Measurements from ENCODE around the gene ARHGAP23. TPM values are rescaled to one million over a fixed set of nuclear protein-coding genes. Genes with fewer than 3 reads are reported as not detected.
"Not testable (repeated sequence)": the region's sequence is repeated elsewhere in the genome, so short reads cannot be mapped to it uniquely, and the experiment has no call there.

ARHGAP23 gene
- total and polyA plus RNA-seq, 2 donors (not counting 1 experiment from before 2014, with no cell fraction given), result 28.1 to 41.1 TPM

- H3K27ac ChIP-seq (ENCODE audit: insufficient read depth, low read length); DNase-seq (ENCODE audit: low read depth in 2 of 2); H3K4me3 ChIP-seq (replicated peaks in 1 of 4; ENCODE audit: control extremely low read depth in 1 of 4, insufficient read depth in 1 of 4, low read depth in 3 of 4, low read length in 4 of 4); H3K9ac ChIP-seq (ENCODE audit: insufficient read depth, low read length); H4K20me1 ChIP-seq (ENCODE audit: control insufficient read depth, extremely low read depth, insufficient read depth, low read length); H3K27me3 ChIP-seq (ENCODE audit: control insufficient read depth, insufficient read depth, low read length); H3K4me2 ChIP-seq (ENCODE audit: extremely low read depth, insufficient read depth, low read length); H2AFZ ChIP-seq (ENCODE audit: low read length); H3K4me1 ChIP-seq (ENCODE audit: control insufficient read depth, extremely low read depth, insufficient read depth, low read length); H3K9me3 ChIP-seq (ENCODE audit: control insufficient read depth, insufficient read depth, low read depth, low read length): not testable (repeated sequence)
- Histone ChIP-seq H3K79me2 (ENCODE audit: control insufficient read depth, insufficient read depth, low read length) (peaks cover 10% of the 10 kb centered on the region), H3K36me3 (ENCODE audit: control insufficient read depth, insufficient read depth, low read length) (peaks cover 16% of the 10 kb centered on the region)
These were observed 61.5 kb downstream of the ARHGAP23 start for GRCh38 chr17:38489774-38490173.

- H3K27ac ChIP-seq (ENCODE audit: insufficient read depth, low read length); H4K20me1 ChIP-seq (ENCODE audit: control insufficient read depth, extremely low read depth, insufficient read depth, low read length): not testable (repeated sequence)
These were observed 63.2 kb downstream of the ARHGAP23 start for GRCh38 chr17:38491346-38492066.

GRCh38 chr17:38492067-38493040 lies 64.1 kb downstream of the ARHGAP23 start:
- not testable (repeated sequence) for H3K4me2 ChIP-seq (ENCODE audit: extremely low read depth, insufficient read depth, low read length); H3K4me1 ChIP-seq (ENCODE audit: control insufficient read depth, extremely low read depth, insufficient read depth, low read length); H3K27me3 ChIP-seq (ENCODE audit: control insufficient read depth, insufficient read depth, low read length); H2AFZ ChIP-seq (ENCODE audit: low read length); H3K79me2 ChIP-seq (ENCODE audit: control insufficient read depth, insufficient read depth, low read length); H3K9ac ChIP-seq (ENCODE audit: insufficient read depth, low read length); H4K20me1 ChIP-seq (ENCODE audit: control insufficient read depth, extremely low read depth, insufficient read depth, low read length); H3K4me3 ChIP-seq (replicated peaks in 1 of 4; ENCODE audit: control extremely low read depth in 1 of 4, insufficient read depth in 1 of 4, low read depth in 3 of 4, low read length in 4 of 4); H3K9me3 ChIP-seq (ENCODE audit: control insufficient read depth, insufficient read depth, low read depth, low read length); H3K27ac ChIP-seq (ENCODE audit: insufficient read depth, low read length)
- TF ChIP-seq CTCF (conservative IDR thresholded peaks at IDR 0.05 in 1 of 2, IDR thresholded peaks at IDR 0.05 in 1 of 2; ENCODE audit: low read depth in 1 of 2, low read length in 2 of 2), result peak; percentile 64 to 83
- DNase-seq (ENCODE audit: low read depth in 2 of 2), result peak; percentile 74 to 87
- peaks cover 13% of the 10 kb centered on the region for H3K36me3 ChIP-seq (ENCODE audit: control insufficient read depth, insufficient read depth, low read length)

More at GRCh38 chr17:38491346-38492066, 63.2 kb downstream of the ARHGAP23 start:
- H3K36me3 ChIP-seq (ENCODE audit: control insufficient read depth, insufficient read depth, low read length), result peaks cover 13% of the 10 kb centered on the region
- not testable (repeated sequence) for DNase-seq (ENCODE audit: low read depth in 2 of 2); H3K27me3 ChIP-seq (ENCODE audit: control insufficient read depth, insufficient read depth, low read length); H2AFZ ChIP-seq (ENCODE audit: low read length); H3K9ac ChIP-seq (ENCODE audit: insufficient read depth, low read length); H3K4me2 ChIP-seq (ENCODE audit: extremely low read depth, insufficient read depth, low read length); H3K9me3 ChIP-seq (ENCODE audit: control insufficient read depth, insufficient read depth, low read depth, low read length); H3K4me1 ChIP-seq (ENCODE audit: control insufficient read depth, extremely low read depth, insufficient read depth, low read length); H3K79me2 ChIP-seq (ENCODE audit: control insufficient read depth, insufficient read depth, low read length); H3K4me3 ChIP-seq (replicated peaks in 1 of 4; ENCODE audit: control extremely low read depth in 1 of 4, insufficient read depth in 1 of 4, low read depth in 3 of 4, low read length in 4 of 4)

GRCh38 chr17:38494152-38494551 lies 65.9 kb downstream of the ARHGAP23 start:
- H3K4me3 ChIP-seq (replicated peaks in 1 of 4; ENCODE audit: control extremely low read depth in 1 of 4, insufficient read depth in 1 of 4, low read depth in 3 of 4, low read length in 4 of 4); H4K20me1 ChIP-seq (ENCODE audit: control insufficient read depth, extremely low read depth, insufficient read depth, low read length); DNase-seq (ENCODE audit: low read depth in 2 of 2); H3K4me1 ChIP-seq (ENCODE audit: control insufficient read depth, extremely low read depth, insufficient read depth, low read length); H3K79me2 ChIP-seq (ENCODE audit: control insufficient read depth, insufficient read depth, low read length); H3K27me3 ChIP-seq (ENCODE audit: control insufficient read depth, insufficient read depth, low read length); H3K9ac ChIP-seq (ENCODE audit: insufficient read depth, low read length); H3K4me2 ChIP-seq (ENCODE audit: extremely low read depth, insufficient read depth, low read length); H3K9me3 ChIP-seq (ENCODE audit: control insufficient read depth, insufficient read depth, low read depth, low read length); H2AFZ ChIP-seq (ENCODE audit: low read length); H3K27ac ChIP-seq (ENCODE audit: insufficient read depth, low read length): not testable (repeated sequence)
- peaks cover 22% of the 10 kb centered on the region for H3K36me3 ChIP-seq (ENCODE audit: control insufficient read depth, insufficient read depth, low read length)

GRCh38 chr17:38497656-38498055 lies 69.4 kb downstream of the ARHGAP23 start:
- not testable (repeated sequence) for H3K9me3 ChIP-seq (ENCODE audit: control insufficient read depth, insufficient read depth, low read depth, low read length); H3K4me1 ChIP-seq (ENCODE audit: control insufficient read depth, extremely low read depth, insufficient read depth, low read length); H3K9ac ChIP-seq (ENCODE audit: insufficient read depth, low read length); H4K20me1 ChIP-seq (ENCODE audit: control insufficient read depth, extremely low read depth, insufficient read depth, low read length); H3K4me3 ChIP-seq (replicated peaks in 1 of 4; ENCODE audit: control extremely low read depth in 1 of 4, insufficient read depth in 1 of 4, low read depth in 3 of 4, low read length in 4 of 4); H3K27me3 ChIP-seq (ENCODE audit: control insufficient read depth, insufficient read depth, low read length); H2AFZ ChIP-seq (ENCODE audit: low read length); H3K79me2 ChIP-seq (ENCODE audit: control insufficient read depth, insufficient read depth, low read length); H3K4me2 ChIP-seq (ENCODE audit: extremely low read depth, insufficient read depth, low read length); DNase-seq (ENCODE audit: low read depth in 2 of 2); H3K27ac ChIP-seq (ENCODE audit: insufficient read depth, low read length)
- peaks cover 13% of the 10 kb centered on the region for H3K36me3 ChIP-seq (ENCODE audit: control insufficient read depth, insufficient read depth, low read length)
